SH-SY5Y (cell line): ENCODE data around the gene CTBP2.

Experiments
- GATA2 ChIP-seq: IDR thresholded peaks from 2 replicates; pipeline ENCODE4 v1.6.1; 2011; ENCODE audit warnings: mild to moderate bottlenecking, low read depth, low read length
- GATA3 ChIP-seq: IDR thresholded peaks from 2 replicates; pipeline ENCODE4 v1.6.1; 2011; ENCODE audit warnings: low read depth, mild to moderate bottlenecking, low read length, moderate library complexity

GRCh38 chr10:125144693-125145623, 15.4 kb downstream of the CTBP2 start:
- no peak for TF ChIP-seq GATA3
- TF ChIP-seq GATA2 = no peak
